GM12875 (cell line): ENCODE measurements around the gene DAB1.

Source experiments
- H3K4me3 ChIP-seq: one replicate; pipeline ENCODE4 v1.5.1; 2011; ENCODE audit warnings: low read depth, low read length, control low read depth
- TF ChIP-seq, protein P1 (sequence below): IDR thresholded peaks from 2 replicates; pipeline ENCODE4 v1.5.1; 2011; ENCODE audit warnings: low read depth, mild to moderate bottlenecking, control low read depth, inconsistent platforms, low read length, moderate library complexity, borderline replicate concordance; ENCODE audit not compliant: insufficient read depth

DAB1 gene

DNA sequence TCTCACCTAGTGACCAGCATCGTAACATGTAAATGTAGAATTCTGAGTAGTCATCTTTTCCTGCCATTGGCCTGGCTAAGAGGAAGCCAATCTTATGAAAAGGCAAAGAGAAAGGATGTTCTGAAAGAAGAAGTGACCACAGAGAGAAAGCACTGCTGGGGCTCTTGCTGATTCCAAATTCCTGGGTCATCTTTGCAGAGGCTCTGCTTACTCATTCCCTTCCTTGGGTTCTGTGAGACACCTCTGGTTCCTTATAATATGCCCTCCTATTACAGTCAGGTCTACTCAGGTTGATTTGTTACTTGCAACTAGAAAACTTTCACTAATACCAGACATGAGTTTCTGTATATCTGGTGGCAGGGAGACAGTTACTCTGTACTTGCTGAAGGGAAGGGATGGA is 259.3 kb downstream of the DAB1 start:
- TF ChIP-seq, protein P1, sequence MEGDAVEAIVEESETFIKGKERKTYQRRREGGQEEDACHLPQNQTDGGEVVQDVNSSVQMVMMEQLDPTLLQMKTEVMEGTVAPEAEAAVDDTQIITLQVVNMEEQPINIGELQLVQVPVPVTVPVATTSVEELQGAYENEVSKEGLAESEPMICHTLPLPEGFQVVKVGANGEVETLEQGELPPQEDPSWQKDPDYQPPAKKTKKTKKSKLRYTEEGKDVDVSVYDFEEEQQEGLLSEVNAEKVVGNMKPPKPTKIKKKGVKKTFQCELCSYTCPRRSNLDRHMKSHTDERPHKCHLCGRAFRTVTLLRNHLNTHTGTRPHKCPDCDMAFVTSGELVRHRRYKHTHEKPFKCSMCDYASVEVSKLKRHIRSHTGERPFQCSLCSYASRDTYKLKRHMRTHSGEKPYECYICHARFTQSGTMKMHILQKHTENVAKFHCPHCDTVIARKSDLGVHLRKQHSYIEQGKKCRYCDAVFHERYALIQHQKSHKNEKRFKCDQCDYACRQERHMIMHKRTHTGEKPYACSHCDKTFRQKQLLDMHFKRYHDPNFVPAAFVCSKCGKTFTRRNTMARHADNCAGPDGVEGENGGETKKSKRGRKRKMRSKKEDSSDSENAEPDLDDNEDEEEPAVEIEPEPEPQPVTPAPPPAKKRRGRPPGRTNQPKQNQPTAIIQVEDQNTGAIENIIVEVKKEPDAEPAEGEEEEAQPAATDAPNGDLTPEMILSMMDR: no peak
- no peak overlapping the region for H3K4me3 ChIP-seq

DNA sequence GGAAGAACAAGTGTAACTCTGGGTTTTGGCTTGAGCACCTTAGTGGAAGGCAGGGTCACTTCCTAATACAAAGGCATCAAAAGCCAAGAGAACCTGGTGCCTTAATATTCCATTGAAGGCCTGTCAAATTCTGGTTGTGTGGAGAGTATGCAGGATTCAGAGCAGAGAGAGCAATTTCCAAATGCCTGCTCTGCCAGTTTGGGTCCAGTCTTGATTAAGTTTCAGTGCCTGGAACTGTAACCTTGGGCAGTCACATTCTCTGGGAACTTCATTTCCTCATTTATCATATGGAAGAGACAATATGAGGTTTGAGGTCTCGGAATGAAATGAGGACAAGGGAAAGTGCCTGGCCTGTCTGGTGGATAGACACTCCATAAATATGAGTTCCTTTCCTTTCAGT is 260.1 kb downstream of the DAB1 start:
- TF ChIP-seq, protein P1: no peak

DNA sequence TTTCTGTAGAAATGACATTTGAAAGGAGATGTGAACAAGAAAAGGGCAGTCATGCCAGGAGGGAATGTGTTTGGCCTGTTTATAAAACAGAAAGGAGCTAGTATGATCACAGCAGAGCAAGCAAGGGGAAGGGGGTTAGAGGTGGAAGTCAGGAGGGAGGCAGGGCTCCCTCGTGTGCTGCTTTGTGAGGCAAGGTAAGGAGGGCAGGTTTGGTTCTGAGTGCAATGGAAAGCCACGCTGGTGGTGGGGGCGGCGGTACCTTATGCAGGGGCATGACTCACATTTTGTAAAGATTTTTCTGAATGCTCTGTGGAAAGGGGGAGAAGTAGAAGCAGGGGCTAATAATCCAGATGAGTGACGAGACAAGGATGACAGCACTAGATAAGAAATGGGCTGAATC is 260.5 kb downstream of the DAB1 start:
- TF ChIP-seq, protein P1: no peak
- H3K4me3 ChIP-seq: no peak overlapping the region

More for the DNA sequence above, 260.1 kb downstream of the DAB1 start:
- H3K4me3 ChIP-seq: no peak overlapping the region

DNA sequence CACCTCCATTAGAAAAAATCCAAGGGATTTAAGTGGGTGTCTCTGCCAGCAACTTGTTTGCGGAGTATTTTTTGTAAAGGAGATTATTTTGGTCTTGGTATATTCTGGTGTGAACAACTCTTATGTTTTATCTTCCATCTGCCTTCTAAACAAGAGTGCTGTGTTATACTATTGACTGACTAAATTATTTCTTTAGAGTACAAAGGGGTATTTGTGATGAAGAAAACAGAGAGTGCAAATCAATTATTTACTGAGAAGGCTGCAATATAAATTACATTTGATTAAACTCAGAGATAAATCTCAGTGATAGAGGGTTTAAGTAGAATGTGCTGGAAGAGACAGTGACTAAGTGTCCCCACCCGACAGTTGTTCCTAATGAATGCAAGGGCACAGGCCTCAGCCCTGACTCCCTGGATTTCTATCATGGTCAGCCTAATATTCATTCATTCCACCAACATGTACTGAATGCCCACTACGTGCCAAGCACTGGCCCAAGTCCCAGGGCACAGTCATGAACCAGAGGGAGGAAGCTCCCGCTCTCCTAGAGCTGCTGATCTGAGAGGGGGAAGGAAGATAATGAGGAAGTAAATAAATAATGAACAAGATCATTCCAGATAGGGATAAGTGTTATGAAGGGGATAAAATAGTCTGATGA is 261.1 kb downstream of the DAB1 start:
- no peak overlapping the region for H3K4me3 ChIP-seq
- TF ChIP-seq, protein P1: no peak

DNA sequence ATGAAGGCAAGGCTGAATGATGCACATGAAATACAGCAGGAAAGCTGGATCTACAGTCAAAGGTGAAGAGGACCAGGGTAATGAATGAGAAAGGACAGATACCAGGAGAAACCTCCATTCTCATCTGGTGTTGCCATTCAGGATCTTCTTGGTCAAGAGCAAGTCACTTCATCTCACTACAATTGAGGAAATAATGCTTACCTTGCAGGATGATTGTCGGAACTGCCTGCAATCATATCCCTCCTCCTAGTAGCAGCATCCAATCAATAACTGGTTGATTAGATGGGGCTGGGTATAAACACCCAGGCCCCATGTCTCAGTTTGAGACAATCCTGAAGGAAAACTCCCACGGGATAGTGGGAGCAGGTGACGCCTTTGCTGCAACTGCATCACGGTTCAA is 263.3 kb downstream of the DAB1 start:
- no peak overlapping the region for H3K4me3 ChIP-seq
- TF ChIP-seq, protein P1: no peak

DNA sequence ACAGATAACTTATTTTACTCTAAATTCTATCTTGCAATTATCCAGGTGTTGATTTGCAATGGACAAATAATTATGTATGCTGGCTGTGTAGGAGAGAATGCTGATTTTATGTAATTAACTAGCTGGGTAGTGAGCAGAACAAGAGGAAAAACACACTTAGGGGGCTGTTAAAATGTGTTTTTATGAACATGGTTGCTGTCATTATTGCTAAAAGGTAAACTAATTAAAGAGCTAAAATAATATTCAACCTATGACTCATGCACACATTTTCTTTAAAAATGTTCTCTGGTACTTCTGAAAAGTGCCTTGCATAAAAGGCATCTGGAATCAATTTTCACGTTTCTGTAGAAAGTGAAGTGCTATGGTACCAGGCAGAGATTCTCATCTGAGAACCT is 265.3 kb downstream of the DAB1 start:
- TF ChIP-seq, protein P1: no peak

DNA sequence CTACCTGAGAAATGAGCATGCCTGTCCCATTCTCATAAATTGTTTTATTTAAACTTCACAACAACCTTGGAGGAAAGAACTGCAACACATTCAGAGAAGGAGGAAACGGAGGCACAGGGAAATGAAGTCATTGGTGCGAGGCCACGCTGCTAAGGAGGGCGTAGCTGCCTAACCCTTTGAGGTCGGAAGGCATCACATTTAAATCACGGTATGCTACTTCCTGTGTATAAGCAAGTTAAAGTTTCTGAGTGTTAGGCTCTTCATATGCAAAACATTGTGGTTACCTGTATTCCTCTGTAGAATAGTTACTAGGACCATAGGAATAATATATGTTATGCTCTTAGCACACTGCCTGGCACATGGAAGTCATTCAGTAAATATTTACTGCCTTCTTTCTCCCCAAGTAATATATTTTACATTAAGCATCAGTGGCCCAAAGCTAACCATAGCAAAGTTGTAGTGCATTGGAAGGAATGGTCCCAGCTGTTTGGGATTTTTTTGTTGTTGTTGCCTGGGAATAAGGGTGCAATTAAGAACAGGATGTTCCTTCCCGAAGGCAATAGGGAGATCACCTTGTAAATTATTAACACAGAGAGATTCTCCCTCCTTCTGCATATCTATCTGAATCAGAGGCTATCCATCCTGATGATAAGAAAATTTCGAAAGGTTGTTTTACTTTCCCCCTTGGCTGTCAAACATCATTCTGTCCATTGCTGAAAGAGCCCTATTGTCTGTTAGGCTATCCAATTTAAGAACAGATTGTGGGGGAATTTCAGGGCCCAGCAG is 265.8 kb downstream of the DAB1 start:
- TF ChIP-seq, protein P1: no peak
- no peak overlapping the region for H3K4me3 ChIP-seq

More for the DNA sequence above, 265.3 kb downstream of the DAB1 start:
- no peak overlapping the region for H3K4me3 ChIP-seq
